ENCODE measurements around the gene SELENOH. TPM values are rescaled to one million over a fixed set of nuclear protein-coding genes. Genes with fewer than 3 reads are reported as not detected.
"Not testable (repeated sequence)": the region's sequence is repeated elsewhere in the genome, so short reads cannot be mapped to it uniquely, and the experiment has no call there.

The SELENOH gene
- total RNA-seq, 2 experiments from 2014 or later, result 204 to 210 TPM

DNA sequence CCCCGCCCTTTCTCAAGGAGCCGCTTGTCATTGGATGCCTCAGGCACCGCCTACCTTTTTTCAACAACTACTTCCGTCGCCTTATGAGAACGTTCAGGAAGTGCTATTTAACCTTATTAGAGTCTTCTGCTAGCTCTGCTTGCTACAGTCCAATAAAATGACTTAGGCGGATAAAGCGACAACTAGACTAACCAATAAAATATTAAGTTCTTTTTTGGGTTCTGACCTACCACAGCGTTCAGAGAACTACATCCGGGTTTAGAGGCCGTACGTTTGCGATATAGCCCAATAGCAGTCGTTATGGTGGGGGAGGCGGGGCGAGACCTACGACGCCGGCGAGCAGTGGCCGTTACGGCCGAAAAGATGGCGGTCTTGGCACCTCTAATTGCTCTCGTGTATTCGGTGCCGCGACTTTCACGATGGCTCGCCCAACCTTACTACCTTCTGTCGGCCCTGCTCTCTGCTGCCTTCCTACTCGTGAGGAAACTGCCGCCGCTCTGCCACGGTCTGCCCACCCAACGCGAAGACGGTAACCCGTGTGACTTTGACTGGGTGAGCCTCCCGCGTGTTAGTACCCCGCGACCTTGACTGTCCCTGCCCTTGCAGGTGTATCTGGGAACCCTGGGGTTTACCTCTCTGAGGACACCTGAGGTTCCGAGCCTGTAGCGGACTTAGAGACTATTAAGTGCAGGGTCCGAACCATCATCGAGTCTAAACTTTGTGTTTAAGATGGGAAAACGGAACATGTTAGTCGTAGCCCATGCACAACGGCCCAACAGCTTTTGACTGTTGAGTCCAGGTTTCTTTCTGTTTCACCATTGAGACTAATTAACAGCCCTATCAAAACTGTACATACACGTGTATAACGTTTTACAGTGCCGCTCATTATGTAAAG lies 28.8 kb upstream of the SELENOH start, which contains the start of gene TMX2:
Gene TMX2 (plus strand): TSS at position 338 of the 895 bp plus-strand sequence. CDS start 26 bp downstream, at position 364.
- CTCF ChIA-PET, result interaction anchor here (0.7 to 5.9 kb wide), 7 partner anchors 11 to 145 kb away, joined by 3 to 57 read pairs (median 3); partner anchors contain the start of genes BTBD18, SELENOH and UBE2L6
- POLR2A ChIA-PET, result interaction anchor here (0.6 to 2.2 kb wide), 10 partner anchors 16 to 288 kb away, joined by 3 to 17 read pairs (median 3); partner anchors contain the start of gene SELENOH
- DNase-seq (peak; percentile 95), ATAC-seq (peak; percentile 96)
- H3K27me3 Mint-ChIP-seq (ENCODE audit: low read depth), result no peaks in the 10 kb centered on the region
- peaks cover 41% of the 10 kb centered on the region for H3K4me1 Mint-ChIP-seq (ENCODE audit: low read depth)
- H3K9me3 Mint-ChIP-seq (ENCODE audit: insufficient read depth), result no peaks in the 10 kb centered on the region
- H3K4me3 Mint-ChIP-seq, result peak within 1 kb of the TSS; percentile 100
- peak within 1 kb of the TSS; percentile 100 for H3K27ac Mint-ChIP-seq
- H3K36me3 Mint-ChIP-seq (ENCODE audit: low read depth), result peaks cover 22% of the 10 kb centered on the region

DNA sequence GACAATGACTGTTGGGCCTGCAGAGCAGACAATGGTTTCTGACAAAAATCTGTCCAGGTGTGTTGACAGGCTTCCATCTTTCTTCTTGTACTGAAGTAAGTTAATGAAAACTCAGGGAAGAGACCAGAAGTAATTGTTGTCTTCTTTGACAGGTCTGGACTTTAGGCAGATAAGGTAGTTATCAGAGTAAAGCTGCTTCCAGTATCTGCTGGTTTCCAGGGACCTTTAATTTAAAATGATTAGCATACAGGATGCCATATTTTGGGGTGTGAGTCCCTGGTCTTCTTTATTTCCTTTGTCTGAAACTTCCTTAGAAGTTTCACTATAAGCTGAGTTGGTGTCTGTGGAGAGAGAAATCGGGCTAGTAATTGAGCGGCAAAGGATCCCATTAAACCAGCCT lies 27.5 kb upstream of the SELENOH start:
- H3K4me3 Mint-ChIP-seq, result peak overlapping the region; percentile 100
- CTCF ChIA-PET, result interaction anchor here (1.0 to 5.9 kb wide), 5 partner anchors 9 to 146 kb away, joined by 3 to 57 read pairs (median 4); partner anchors contain the start of genes SELENOH and UBE2L6
- POLR2A ChIA-PET, result interaction anchor here (0.7 kb wide), 1 partner anchor 28 kb away, joined by 4 read pairs; the partner anchor contains the start of gene SELENOH
- ATAC-seq, result no peak
- no peak for DNase-seq
- H3K27me3 Mint-ChIP-seq (ENCODE audit: low read depth), result no peaks in the 10 kb centered on the region
- peaks cover 20% of the 10 kb centered on the region for H3K36me3 Mint-ChIP-seq (ENCODE audit: low read depth)
- H3K27ac Mint-ChIP-seq, result peak overlapping the region; percentile 100
- no peaks in the 10 kb centered on the region for H3K9me3 Mint-ChIP-seq (ENCODE audit: insufficient read depth)
- peaks cover 37% of the 10 kb centered on the region for H3K4me1 Mint-ChIP-seq (ENCODE audit: low read depth)

GRCh38 chr11:57716726-57717125 lies 24.6 kb upstream of the SELENOH start:
- H3K9me3 Mint-ChIP-seq (ENCODE audit: insufficient read depth); H3K27me3 Mint-ChIP-seq (ENCODE audit: low read depth); H3K4me3 Mint-ChIP-seq; CTCF ChIA-PET; POLR2A ChIA-PET; H3K27ac Mint-ChIP-seq; DNase-seq; ATAC-seq: not testable (repeated sequence)
- Mint-ChIP-seq H3K4me1 (ENCODE audit: low read depth) (peaks cover 22% of the 10 kb centered on the region), H3K36me3 (ENCODE audit: low read depth) (peaks cover 28% of the 10 kb centered on the region)

DNA sequence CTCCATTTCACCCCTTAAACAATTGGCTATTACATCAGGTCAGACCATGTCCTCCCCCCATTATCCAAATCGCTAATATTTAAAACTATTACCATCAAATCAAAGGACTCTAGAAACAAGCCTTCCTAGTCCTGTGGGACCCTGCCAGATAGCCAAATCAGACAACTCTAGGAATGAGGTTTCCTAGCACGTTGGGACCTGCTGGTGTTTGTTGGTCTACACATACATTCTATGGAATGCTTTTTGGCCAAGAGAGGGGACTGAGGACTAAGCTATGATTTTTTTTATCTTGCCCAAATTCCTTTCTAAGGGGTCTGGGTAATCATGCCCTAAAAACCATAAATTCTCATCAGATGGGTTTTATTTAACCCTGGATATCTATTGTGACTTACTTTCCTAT lies 14.1 kb upstream of the SELENOH start:
- Mint-ChIP-seq H3K4me1 (ENCODE audit: low read depth) (peaks cover 2% of the 10 kb centered on the region), H3K4me3 (no peak overlapping the region), H3K36me3 (ENCODE audit: low read depth) (peaks cover 4% of the 10 kb centered on the region), H3K9me3 (ENCODE audit: insufficient read depth) (no peaks in the 10 kb centered on the region), H3K27me3 (ENCODE audit: low read depth) (no peaks in the 10 kb centered on the region), H3K27ac (no peak overlapping the region)
- DNase-seq, result no peak
- CTCF ChIA-PET, result interaction anchor here (1.0 to 3.2 kb wide), 3 partner anchors 73 to 234 kb away, joined by 3 to 9 read pairs (median 3); no protein-coding TSS in a partner anchor
- POLR2A ChIA-PET, result interaction anchor here (0.6 kb wide), 1 partner anchor 302 kb away, joined by 3 read pairs; no protein-coding TSS in a partner anchor
- ATAC-seq, result no peak

- H3K9me3 Mint-ChIP-seq (ENCODE audit: insufficient read depth), result no peaks in the 10 kb centered on the region
- ChIA-PET CTCF (interaction anchor here (3.2 kb wide), 1 partner anchor 72 kb away, joined by 9 read pairs; no protein-coding TSS in a partner anchor), POLR2A (no interaction called here)
- H3K4me3 Mint-ChIP-seq, result no peak overlapping the region
- ATAC-seq (no peak), DNase-seq (no peak)
- H3K27me3 Mint-ChIP-seq (ENCODE audit: low read depth), result no peaks in the 10 kb centered on the region
- H3K27ac Mint-ChIP-seq, result no peak overlapping the region
- H3K4me1 Mint-ChIP-seq (ENCODE audit: low read depth), result peaks cover 2% of the 10 kb centered on the region
- peaks cover 4% of the 10 kb centered on the region for H3K36me3 Mint-ChIP-seq (ENCODE audit: low read depth)
Observed at GRCh38 chr11:57728829-57729228, 12.5 kb upstream of the SELENOH start.

DNA sequence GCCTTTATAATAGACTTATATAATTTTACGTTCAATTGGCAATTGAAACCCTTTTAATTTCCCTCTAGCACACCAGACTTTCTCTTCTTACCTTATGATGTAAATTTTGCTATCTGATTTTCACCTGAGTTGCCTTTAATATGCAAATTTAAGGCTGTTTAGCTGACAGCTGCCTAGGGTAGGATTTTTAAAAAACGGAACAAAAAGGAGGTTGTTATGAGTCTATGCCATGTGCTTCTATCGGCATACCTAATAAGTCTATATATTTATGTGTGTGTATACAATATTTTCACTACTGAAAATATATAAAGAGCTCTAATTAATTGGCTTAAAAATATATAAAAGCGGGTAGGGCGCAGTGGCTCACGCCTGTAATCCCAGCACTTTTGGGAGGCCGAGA lies 11.8 kb upstream of the SELENOH start:
- Mint-ChIP-seq H3K9me3 (ENCODE audit: insufficient read depth) (no peaks in the 10 kb centered on the region), H3K4me1 (ENCODE audit: low read depth) (peaks cover 5% of the 10 kb centered on the region)
- POLR2A ChIA-PET, result interaction anchor here (0.6 to 1.0 kb wide), 2 partner anchors 18 to 30 kb away, joined by 3 read pairs; partner anchors contain the start of gene MED19

DNA sequence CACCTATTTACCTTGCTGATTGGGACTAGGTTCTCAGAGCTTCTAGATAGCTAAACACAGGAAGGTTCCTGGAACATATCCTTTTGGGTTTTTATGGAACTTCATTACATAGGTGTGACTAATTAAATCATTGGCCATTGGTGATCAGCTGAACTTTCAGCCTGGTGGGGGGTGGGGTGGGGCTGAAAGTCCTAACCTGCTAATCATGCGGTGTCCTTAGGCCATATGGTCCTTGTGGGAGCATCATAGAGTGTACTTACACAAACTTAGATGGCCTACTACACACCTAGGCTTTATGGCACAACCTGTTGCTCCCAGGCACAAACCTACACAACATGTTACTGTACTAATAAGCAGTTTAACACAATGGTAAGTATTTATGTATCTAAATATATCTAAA lies 8.6 kb upstream of the SELENOH start:
- Mint-ChIP-seq H3K9me3 (ENCODE audit: insufficient read depth) (no peaks in the 10 kb centered on the region), H3K4me1 (ENCODE audit: low read depth) (peaks cover 17% of the 10 kb centered on the region), H3K27me3 (ENCODE audit: low read depth) (no peaks in the 10 kb centered on the region), H3K27ac (no peak overlapping the region), H3K4me3 (no peak overlapping the region), H3K36me3 (ENCODE audit: low read depth) (peaks cover 19% of the 10 kb centered on the region)
- ChIA-PET POLR2A (interaction anchor here (1.2 kb wide), 1 partner anchor 9 kb away, joined by 5 read pairs; the partner anchor contains the start of gene SELENOH), CTCF (interaction anchor here (1.3 to 2.4 kb wide), 2 partner anchors 9 to 68 kb away, joined by 5 to 8 read pairs; partner anchors contain the start of gene SELENOH)
- DNase-seq (no peak), ATAC-seq (no peak)

More for the DNA sequence above, 11.8 kb upstream of the SELENOH start:
- CTCF ChIA-PET, result interaction anchor here (3.2 kb wide), 1 partner anchor 71 kb away, joined by 9 read pairs; no protein-coding TSS in a partner anchor
- Mint-ChIP-seq H3K27ac (no peak overlapping the region), H3K4me3 (no peak overlapping the region), H3K36me3 (ENCODE audit: low read depth) (peaks cover 7% of the 10 kb centered on the region), H3K27me3 (ENCODE audit: low read depth) (no peaks in the 10 kb centered on the region)
- DNase-seq, result no peak
- ATAC-seq, result no peak

DNA sequence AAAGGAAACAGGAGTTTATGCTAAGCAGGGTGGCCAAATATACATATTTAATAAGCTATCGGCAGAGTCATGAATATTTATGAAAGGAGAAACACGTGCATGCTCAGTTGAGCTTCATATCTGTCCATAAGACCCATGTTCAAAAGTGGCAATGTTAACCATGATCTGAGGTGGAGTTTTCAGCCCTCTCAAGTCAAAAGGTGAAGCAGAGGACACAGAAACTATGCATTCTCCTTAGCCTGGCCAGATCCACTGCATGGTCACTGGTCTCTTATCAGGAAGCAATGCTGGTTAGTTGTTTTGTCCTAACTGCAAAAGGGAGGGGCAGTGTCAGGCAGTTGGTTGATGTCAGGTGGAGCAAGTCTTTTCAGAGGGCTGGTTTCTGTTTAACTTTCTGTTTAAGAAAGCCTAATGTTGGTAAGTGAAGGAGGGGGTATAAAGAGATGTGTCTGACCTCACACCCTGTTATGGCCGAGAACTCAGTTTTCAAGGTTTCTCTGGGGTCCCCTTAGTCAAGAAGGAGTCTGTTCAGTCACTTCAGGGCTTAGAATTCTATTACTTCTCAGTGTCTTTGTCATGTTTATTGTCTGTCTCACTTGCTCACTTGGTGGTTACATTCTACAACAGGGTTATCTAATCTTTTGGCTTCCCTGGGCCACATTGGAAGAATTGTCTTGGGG lies 5.5 kb upstream of the SELENOH start:
- ATAC-seq, result no peak
- H3K36me3 Mint-ChIP-seq (ENCODE audit: low read depth), result peaks cover 38% of the 10 kb centered on the region
- peak overlapping the region; percentile 54 for H3K27ac Mint-ChIP-seq
- H3K9me3 Mint-ChIP-seq (ENCODE audit: insufficient read depth), result no peaks in the 10 kb centered on the region
- no peak overlapping the region for H3K4me3 Mint-ChIP-seq
- ChIA-PET POLR2A (no interaction called here), CTCF (interaction anchor here (0.6 to 2.2 kb wide), 3 partner anchors 65 to 897 kb away, joined by 3 to 9 read pairs (median 4); no protein-coding TSS in a partner anchor)
- no peaks in the 10 kb centered on the region for H3K27me3 Mint-ChIP-seq (ENCODE audit: low read depth)
- no peak for DNase-seq
- H3K4me1 Mint-ChIP-seq (ENCODE audit: low read depth), result peaks cover 25% of the 10 kb centered on the region

GRCh38 chr11:57742087-57742452 lies 779 bp downstream of the SELENOH start:
- Mint-ChIP-seq H3K4me3 (peak overlapping the region; percentile 100), H3K27ac (peak overlapping the region; percentile 99), H3K36me3 (ENCODE audit: low read depth) (peaks cover 76% of the 10 kb centered on the region), H3K4me1 (ENCODE audit: low read depth) (peaks cover 53% of the 10 kb centered on the region), H3K27me3 (ENCODE audit: low read depth) (no peaks in the 10 kb centered on the region), H3K9me3 (ENCODE audit: insufficient read depth) (no peaks in the 10 kb centered on the region)
- CTCF ChIA-PET, result interaction anchor here (1.0 to 9.8 kb wide), 8 partner anchors 10 to 782 kb away, joined by 3 to 113 read pairs (median 4); partner anchors contain the start of genes BTBD18, MED19 and TMX2
- POLR2A ChIA-PET, result interaction anchor here (0.6 to 4.1 kb wide), 32 partner anchors 9 to 835 kb away, joined by 3 to 46 read pairs (median 4); partner anchors contain the start of genes CLP1, MED19, P2RX3 and SSRP1
- ATAC-seq (no peak), DNase-seq (no peak)

DNA sequence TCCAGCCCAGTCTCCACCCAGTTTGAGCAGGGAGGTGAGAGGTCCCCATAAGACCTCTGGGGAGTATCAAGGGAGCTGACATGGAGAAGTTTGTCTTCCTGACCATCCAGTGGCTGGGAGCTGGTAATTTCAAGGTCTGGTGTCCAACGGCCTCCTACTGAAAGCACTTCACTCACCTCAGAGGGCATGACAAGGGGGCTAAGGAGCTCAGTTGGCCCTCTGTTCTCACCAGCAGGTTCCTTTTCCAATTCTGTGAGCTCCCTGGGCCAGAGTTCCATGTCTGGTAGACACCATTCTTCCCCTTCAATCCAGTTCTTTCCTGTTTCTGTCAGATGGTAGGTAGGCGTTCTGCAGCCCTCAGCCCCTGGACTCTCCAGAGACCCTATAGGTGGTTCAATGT lies 3.1 kb downstream of the SELENOH start:
- Mint-ChIP-seq H3K4me1 (ENCODE audit: low read depth) (peaks cover 58% of the 10 kb centered on the region), H3K27me3 (ENCODE audit: low read depth) (no peaks in the 10 kb centered on the region), H3K4me3 (no peak overlapping the region), H3K27ac (peak overlapping the region; percentile 73), H3K36me3 (ENCODE audit: low read depth) (peaks cover 64% of the 10 kb centered on the region), H3K9me3 (ENCODE audit: insufficient read depth) (no peaks in the 10 kb centered on the region)
- no peak for ATAC-seq
- CTCF ChIA-PET, result interaction anchor here (0.7 to 9.8 kb wide), 6 partner anchors 18 to 780 kb away, joined by 3 to 113 read pairs (median 3); no protein-coding TSS in a partner anchor
- POLR2A ChIA-PET, result interaction anchor here (1.0 to 4.1 kb wide), 2 partner anchors 31 to 49 kb away, joined by 3 to 46 read pairs; no protein-coding TSS in a partner anchor
- DNase-seq, result no peak

DNA sequence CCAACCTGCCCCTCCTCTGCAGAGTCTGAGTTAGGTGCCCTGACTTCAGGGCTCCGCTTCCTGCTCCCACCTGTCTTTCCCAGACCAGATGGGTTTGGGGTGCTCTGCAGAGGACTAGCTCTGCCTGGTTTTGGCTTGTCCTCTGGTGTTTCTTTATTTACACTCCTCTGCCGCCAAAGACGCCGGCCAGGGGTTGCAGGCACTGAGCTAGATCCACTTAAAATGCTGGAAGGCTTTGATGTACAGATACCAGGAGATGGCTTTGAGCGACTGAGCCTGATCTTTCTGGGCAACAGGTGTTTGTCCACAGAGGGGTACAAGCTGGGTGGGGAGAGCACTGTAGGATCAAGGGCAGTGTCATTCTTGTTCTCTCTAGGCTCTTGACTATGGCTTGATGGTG lies 3.9 kb downstream of the SELENOH start:
- CTCF ChIA-PET, result interaction anchor here (1.1 to 9.8 kb wide), 4 partner anchors 17 to 287 kb away, joined by 3 to 113 read pairs (median 4); no protein-coding TSS in a partner anchor
- H3K4me1 Mint-ChIP-seq (ENCODE audit: low read depth), result peaks cover 53% of the 10 kb centered on the region
- POLR2A ChIA-PET, result interaction anchor here (1.0 kb wide), 1 partner anchor 13 kb away, joined by 3 read pairs; no protein-coding TSS in a partner anchor
- H3K9me3 Mint-ChIP-seq (ENCODE audit: insufficient read depth), result no peaks in the 10 kb centered on the region
- DNase-seq (no peak), ATAC-seq (no peak)
- no peaks in the 10 kb centered on the region for H3K27me3 Mint-ChIP-seq (ENCODE audit: low read depth)
- H3K36me3 Mint-ChIP-seq (ENCODE audit: low read depth), result peaks cover 61% of the 10 kb centered on the region
- H3K27ac Mint-ChIP-seq, result peak overlapping the region; percentile 73
- no peak overlapping the region for H3K4me3 Mint-ChIP-seq

All from activated CD8-positive, alpha-beta T cell treated with anti-CD3 and anti-CD28 coated beads, Interleukin-2, amount 10 ng/mL, durations not matched to agents 7 days and 5 days (primary cell).